Nephron progenitor cell (in vitro differentiated cells): ENCODE data around the gene TMTC2.

Experiments used
- DNase-seq: peaks from one replicate; pipeline ENCODE4 v3.0.0; 2021
- H3K27ac Mint-ChIP-seq: 2 replicates; pipeline ENCODE4 v1.8.0; 2021; ENCODE audit warnings: mild to moderate bottlenecking, moderate library complexity, mixed read lengths
- H3K27me3 Mint-ChIP-seq: 2 replicates; pipeline ENCODE4 v1.8.0; 2021; ENCODE audit warnings: mild to moderate bottlenecking, low read depth, mixed read lengths; ENCODE audit not compliant: poor library complexity
- H3K36me3 Mint-ChIP-seq: 2 replicates; pipeline ENCODE4 v1.8.0; 2021; ENCODE audit warnings: low read depth, mixed read lengths
- H3K4me1 Mint-ChIP-seq: 2 replicates; pipeline ENCODE4 v1.8.0; 2021; ENCODE audit warnings: mixed read lengths
- H3K4me3 Mint-ChIP-seq: 2 replicates; pipeline ENCODE4 v1.8.0; 2021; ENCODE audit warnings: mild to moderate bottlenecking, moderate library complexity, mixed read lengths
- H3K9me3 Mint-ChIP-seq: 2 replicates; pipeline ENCODE4 v1.8.0; 2021; ENCODE audit warnings: mild to moderate bottlenecking, moderate library complexity, mixed read lengths
- CTCF ChIP-seq: fragments of 200-600 bp; sonication (generic); IDR thresholded peaks from 2 replicates; pipeline ENCODE4 v1.5.0; 2021; ENCODE audit warnings: antibody characterized with exemption

Gene TMTC2

GRCh38 chr12:82686168-82687020 lies at the start of gene TMTC2:
TMTC2 (plus strand) TSS chr12:82686906.
- H3K4me3 Mint-ChIP-seq, result peak within 1 kb of the TSS; percentile 93
- H3K27ac Mint-ChIP-seq, result peak within 1 kb of the TSS; percentile 20
- H3K36me3 Mint-ChIP-seq, result no peaks in the 10 kb centered on the region
- peaks cover 50% of the 10 kb centered on the region for H3K4me1 Mint-ChIP-seq
- no peaks in the 10 kb centered on the region for H3K9me3 Mint-ChIP-seq
- peaks cover 21% of the 10 kb centered on the region for H3K27me3 Mint-ChIP-seq
- DNase-seq, result peak; percentile 92
- no peak for TF ChIP-seq CTCF

- Mint-ChIP-seq H3K4me1 (no peaks in the 10 kb centered on the region), H3K4me3 (no peak overlapping the region), H3K27me3 (no peaks in the 10 kb centered on the region), H3K27ac (no peak overlapping the region), H3K9me3 (peaks cover 11% of the 10 kb centered on the region), H3K36me3 (no peaks in the 10 kb centered on the region)
- DNase-seq, result no peak
- TF ChIP-seq CTCF, result no peak
Measured at GRCh38 chr12:82638324-82638723, 48.4 kb upstream of the TMTC2 start.

GRCh38 chr12:82644896-82645295 lies 41.8 kb upstream of the TMTC2 start:
- no peaks in the 10 kb centered on the region for H3K9me3 Mint-ChIP-seq
- no peak for DNase-seq
- no peaks in the 10 kb centered on the region for H3K27me3 Mint-ChIP-seq
- H3K4me3 Mint-ChIP-seq, result no peak overlapping the region
- no peaks in the 10 kb centered on the region for H3K36me3 Mint-ChIP-seq
- H3K27ac Mint-ChIP-seq, result no peak overlapping the region
- no peaks in the 10 kb centered on the region for H3K4me1 Mint-ChIP-seq
- no peak for TF ChIP-seq CTCF

GRCh38 chr12:82645414-82645813 lies 41.3 kb upstream of the TMTC2 start:
- Mint-ChIP-seq H3K4me1 (no peaks in the 10 kb centered on the region), H3K9me3 (no peaks in the 10 kb centered on the region), H3K27me3 (no peaks in the 10 kb centered on the region), H3K27ac (no peak overlapping the region), H3K4me3 (no peak overlapping the region), H3K36me3 (no peaks in the 10 kb centered on the region)
- no peak for TF ChIP-seq CTCF
- DNase-seq, result no peak

- no peaks in the 10 kb centered on the region for H3K4me1 Mint-ChIP-seq
- no peak for DNase-seq
- no peaks in the 10 kb centered on the region for H3K36me3 Mint-ChIP-seq
- H3K27ac Mint-ChIP-seq, result no peak overlapping the region
- H3K4me3 Mint-ChIP-seq, result no peak overlapping the region
- H3K9me3 Mint-ChIP-seq, result no peaks in the 10 kb centered on the region
- no peak for TF ChIP-seq CTCF
- H3K27me3 Mint-ChIP-seq, result no peaks in the 10 kb centered on the region
Measured at GRCh38 chr12:82647853-82648252, 38.9 kb upstream of the TMTC2 start.
